Mesendoderm (in vitro differentiated cells): ENCODE measurements around the gene PCLAF.
"Not testable (repeated sequence)": the region's sequence is repeated elsewhere in the genome, so short reads cannot be mapped to it uniquely, and the experiment has no call there.

ENCODE experiments used
- DNase-seq: peaks from one replicate; pipeline ENCODE4 v3.0.0; 2013
- H2AK5ac ChIP-seq: 2 replicates; pipeline ENCODE4 v1.6.1; 2013; ENCODE audit warnings: low read length, inconsistent platforms
- H2BK120ac ChIP-seq: 2 replicates; pipeline ENCODE4 v1.6.1; 2013; ENCODE audit warnings: low read depth, mild to moderate bottlenecking, low read length, moderate library complexity, mixed read lengths
- H2BK15ac ChIP-seq: replicated peaks from 2 replicates; pipeline ENCODE4 v1.6.1; 2013; ENCODE audit warnings: low read depth, mild to moderate bottlenecking, moderate library complexity
- H2BK5ac ChIP-seq: 2 replicates; pipeline ENCODE4 v1.6.1; 2013; ENCODE audit warnings: low read length, inconsistent platforms
- H3K18ac ChIP-seq: 2 replicates; pipeline ENCODE4 v1.6.1; 2013; ENCODE audit warnings: mild to moderate bottlenecking, low read length, mixed read lengths
- H3K23ac ChIP-seq: one replicate; pipeline ENCODE4 v1.6.1; 2013; ENCODE audit warnings: low read length
- H3K27ac ChIP-seq: 2 replicates; pipeline ENCODE4 v1.5.1; 2013; ENCODE audit warnings: low read depth, mild to moderate bottlenecking, inconsistent platforms, low read length, moderate library complexity
- H3K27me3 ChIP-seq: 2 replicates; pipeline ENCODE4 v1.6.1; 2013; ENCODE audit warnings: low read length, control low read depth, mild to moderate bottlenecking, inconsistent platforms; ENCODE audit not compliant: insufficient read depth, poor library complexity
- H3K36me3 ChIP-seq: 2 replicates; pipeline ENCODE4 v1.6.1; 2013; ENCODE audit warnings: low read length, inconsistent platforms; ENCODE audit not compliant: control insufficient read depth, insufficient read depth
- H3K4ac ChIP-seq: one replicate; pipeline ENCODE4 v1.6.1; 2013; ENCODE audit warnings: low read depth, mild to moderate bottlenecking, low read length, moderate library complexity
- H3K4me1 ChIP-seq: 2 replicates; pipeline ENCODE4 v1.6.1; 2013; ENCODE audit warnings: low read depth, low read length, inconsistent platforms; ENCODE audit not compliant: control insufficient read depth
- H3K4me2 ChIP-seq: 2 replicates; pipeline ENCODE4 v1.6.1; 2013; ENCODE audit warnings: low read length
- H3K4me3 ChIP-seq: 2 replicates; pipeline ENCODE4 v1.5.1; 2013; ENCODE audit warnings: mild to moderate bottlenecking, low read length
- H3K56ac ChIP-seq: one replicate; pipeline ENCODE4 v1.6.1; 2013; ENCODE audit warnings: low read length
- H3K79me1 ChIP-seq: 2 replicates; pipeline ENCODE4 v1.6.1; 2013; ENCODE audit warnings: low read length, inconsistent platforms
- H3K79me2 ChIP-seq: 2 replicates; pipeline ENCODE4 v1.6.1; 2013; ENCODE audit warnings: mild to moderate bottlenecking, low read length; ENCODE audit not compliant: control insufficient read depth, insufficient read depth
- H3K9ac ChIP-seq: 2 replicates; pipeline ENCODE4 v1.6.1; 2013; ENCODE audit warnings: low read length, inconsistent platforms
- H4K5ac ChIP-seq: one replicate; pipeline ENCODE4 v1.6.1; 2013; ENCODE audit warnings: low read length
- H4K8ac ChIP-seq: one replicate; pipeline ENCODE4 v1.6.1; 2013; ENCODE audit warnings: low read depth, mild to moderate bottlenecking, control low read depth, low read length, moderate library complexity
- WGBS: extraction: QIAGEN DNeasy Blood & Tissue Kit; methylation state at CpG from one replicate; pipeline ENCODE4 v1.1.7; 2013; ENCODE audit warnings: low lambda C conversion rate, missing lambda C conversion rate; ENCODE audit not compliant: insufficient coverage; ENCODE audit errors: extremely low coverage; 5-methylcytosine and 5-hydroxymethylcytosine counted together

Gene PCLAF

GRCh38 chr15:64392471-64392870 lies 11.2 kb upstream of the PCLAF start:
- not testable (repeated sequence) for H3K9ac ChIP-seq, H3K18ac ChIP-seq, H3K27me3 ChIP-seq, H2BK5ac ChIP-seq, DNase-seq, H2BK120ac ChIP-seq, H4K8ac ChIP-seq, H3K4me2 ChIP-seq, H3K27ac ChIP-seq, H3K4ac ChIP-seq, H3K36me3 ChIP-seq, H3K79me1 ChIP-seq, H2AK5ac ChIP-seq, H2BK15ac ChIP-seq, H3K23ac ChIP-seq, H3K4me1 ChIP-seq, H3K79me2 ChIP-seq, H3K56ac ChIP-seq, H3K4me3 ChIP-seq, H4K5ac ChIP-seq
- no CpG with 5 or more reads among the region's 3 CpGs for WGBS

- no peak overlapping the region for H3K56ac ChIP-seq
- H3K4me1 ChIP-seq: no peaks in the 10 kb centered on the region
- no peak overlapping the region for H3K4me2 ChIP-seq
- H3K79me2 ChIP-seq: no peaks in the 10 kb centered on the region
- no peak overlapping the region for H3K4me3 ChIP-seq
- no peaks in the 10 kb centered on the region for H3K79me1 ChIP-seq
- no peak overlapping the region for H3K23ac ChIP-seq
- H2AK5ac ChIP-seq: no peak overlapping the region
- H2BK120ac ChIP-seq: no peak overlapping the region
- no peaks in the 10 kb centered on the region for H3K36me3 ChIP-seq
- H3K27ac ChIP-seq: no peak overlapping the region
- H2BK5ac ChIP-seq: no peak overlapping the region
- H3K18ac ChIP-seq: no peak overlapping the region
- no peak overlapping the region for H3K9ac ChIP-seq
- no CpG with 5 or more reads among the region's 5 CpGs for WGBS
- no peak overlapping the region for H4K5ac ChIP-seq
- H3K27me3 ChIP-seq: no peaks in the 10 kb centered on the region
- H4K8ac ChIP-seq: no peak overlapping the region
- H2BK15ac ChIP-seq: no peak overlapping the region
- DNase-seq: no peak
- no peak overlapping the region for H3K4ac ChIP-seq
Measured at GRCh38 chr15:64389036-64389435, 7.8 kb upstream of the PCLAF start.

- no peak within 1 kb of the TSS for H4K8ac ChIP-seq
- H3K36me3 ChIP-seq: no peaks in the 10 kb centered on the region
- H3K18ac ChIP-seq: no peak within 1 kb of the TSS
- H3K27ac ChIP-seq: no peak within 1 kb of the TSS
- H3K4me3 ChIP-seq: peak within 1 kb of the TSS; percentile 64
- no peaks in the 10 kb centered on the region for H3K79me2 ChIP-seq
- H3K79me1 ChIP-seq: no peaks in the 10 kb centered on the region
- H4K5ac ChIP-seq: peak within 1 kb of the TSS; percentile 81
- H3K4ac ChIP-seq: no peak within 1 kb of the TSS
- H3K23ac ChIP-seq: no peak within 1 kb of the TSS
- H2BK120ac ChIP-seq: no peak within 1 kb of the TSS
- WGBS: no CpG with 5 or more reads among the region's 35 CpGs
- peak; percentile 98 for DNase-seq
- no peaks in the 10 kb centered on the region for H3K27me3 ChIP-seq
- H2AK5ac ChIP-seq: no peak within 1 kb of the TSS
- H3K56ac ChIP-seq: peak within 1 kb of the TSS; percentile 84
- H3K9ac ChIP-seq: peak within 1 kb of the TSS; percentile 72
- no peaks in the 10 kb centered on the region for H3K4me1 ChIP-seq
- peak within 1 kb of the TSS; percentile 86 for H3K4me2 ChIP-seq
- no peak within 1 kb of the TSS for H2BK5ac ChIP-seq
- no peak within 1 kb of the TSS for H2BK15ac ChIP-seq
Measured at GRCh38 chr15:64387562-64388168, 6.4 kb upstream of the PCLAF start, which contains the start of gene TRIP4. Gene TRIP4, plus strand, starts transcription at chr15:64387836. Its CDS starts 28 bp downstream, at chr15:64387864.

- no peak overlapping the region for H2BK5ac ChIP-seq
- no peak overlapping the region for H3K4me3 ChIP-seq
- H2AK5ac ChIP-seq: no peak overlapping the region
- no peak overlapping the region for H3K4ac ChIP-seq
- H4K5ac ChIP-seq: no peak overlapping the region
- H3K9ac ChIP-seq: no peak overlapping the region
- no peaks in the 10 kb centered on the region for H3K27me3 ChIP-seq
- no peak overlapping the region for H3K56ac ChIP-seq
- H2BK120ac ChIP-seq: no peak overlapping the region
- H2BK15ac ChIP-seq: no peak overlapping the region
- no CpG with 5 or more reads among the region's 7 CpGs for WGBS
- H3K36me3 ChIP-seq: no peaks in the 10 kb centered on the region
- H3K27ac ChIP-seq: no peak overlapping the region
- no peaks in the 10 kb centered on the region for H3K79me1 ChIP-seq
- no peak overlapping the region for H3K18ac ChIP-seq
- DNase-seq: no peak
- no peak overlapping the region for H3K23ac ChIP-seq
- H3K4me1 ChIP-seq: no peaks in the 10 kb centered on the region
- H4K8ac ChIP-seq: no peak overlapping the region
- no peak overlapping the region for H3K4me2 ChIP-seq
- no peaks in the 10 kb centered on the region for H3K79me2 ChIP-seq
Measured at GRCh38 chr15:64386291-64386690, 5.0 kb upstream of the PCLAF start.

GRCh38 chr15:64383760-64384159 lies 2.5 kb upstream of the PCLAF start:
- Histone ChIP-seq H2BK5ac (no peak overlapping the region), H3K79me2 (peaks cover 10% of the 10 kb centered on the region), H3K27me3 (no peaks in the 10 kb centered on the region), H3K23ac (no peak overlapping the region), H3K9ac (no peak overlapping the region), H4K8ac (no peak overlapping the region), H2BK120ac (no peak overlapping the region), H3K27ac (no peak overlapping the region), H3K4me3 (no peak overlapping the region), H4K5ac (no peak overlapping the region), H3K36me3 (no peaks in the 10 kb centered on the region), H3K4me2 (no peak overlapping the region), H2BK15ac (no peak overlapping the region), H3K4me1 (no peaks in the 10 kb centered on the region), H3K56ac (no peak overlapping the region), H3K79me1 (peaks cover 2% of the 10 kb centered on the region), H2AK5ac (no peak overlapping the region), H3K18ac (no peak overlapping the region), H3K4ac (no peak overlapping the region)
- no peak for DNase-seq
- no CpG with 5 or more reads among the region's 2 CpGs for WGBS
